DND-41 (cell line): Measurements from ENCODE around the gene RPS6KC1.

ENCODE experiments used
- CTCF ChIP-seq: IDR thresholded peaks from 2 replicates; pipeline ENCODE4 v1.5.1; 2012; ENCODE audit warnings: borderline replicate concordance, low read length, moderate library complexity, mild to moderate bottlenecking; ENCODE audit not compliant: poor library complexity, severe bottlenecking; ENCODE audit errors: extremely low read depth
- EZH2 ChIP-seq: IDR thresholded peaks from 3 replicates; pipeline ENCODE4 v1.6.1; 2012; ENCODE audit warnings: borderline replicate concordance, low read depth, mild to moderate bottlenecking, moderate library complexity, low read length, inconsistent platforms; ENCODE audit not compliant: severe bottlenecking

GRCh38 chr1:213106298-213106697, 55.3 kb downstream of the RPS6KC1 start:
- TF ChIP-seq CTCF: no peak
- no peak for TF ChIP-seq EZH2
